Common myeloid progenitor, CD34-positive (primary cell): Measurements from ENCODE around the gene CCBE1.

Experiments
- CTCF ChIA-PET: fragments of 350-600 bp; sonication (Branson Sonifier 250); formaldehyde crosslinking; loops from one replicate; lab custom pipeline; 2021; ENCODE audit warnings: antibody characterized with exemption; lab: Charles Lee
- POLR2A ChIA-PET: fragments of 350-600 bp; sonication (Branson Sonifier 250); formaldehyde crosslinking; loops from one replicate; lab custom pipeline; 2021; ENCODE audit warnings: antibody characterized with exemption; lab: Charles Lee
- DNase-seq, 3 donors: peaks; one replicate each; pipeline versions ENCODE4 v3.0.0 to v3.0.0-alpha.2; 2013
- H3K27ac ChIP-seq, 2 experiments: 1 replicate in 1 of 2; 2 replicates in 1 of 2; pipeline ENCODE4 v1.7.0; 2013; ENCODE audit warnings: inconsistent platforms in 2 of 2, low read length in 2 of 2, mild to moderate bottlenecking in 2 of 2, low read depth in 1 of 2, moderate library complexity in 1 of 2; ENCODE audit not compliant: severe bottlenecking in 2 of 2, insufficient read depth in 1 of 2, poor library complexity in 1 of 2
- H3K27me3 ChIP-seq, 5 experiments: replicated peaks in 2 of 5; 1 replicate in 3 of 5; 2 replicates in 2 of 5; pipeline versions ENCODE4 v1.6.1 to v1.7.0; 2013; ENCODE audit warnings: low read length in 4 of 5, mild to moderate bottlenecking in 2 of 5, moderate library complexity in 2 of 5, inconsistent platforms in 1 of 5; ENCODE audit not compliant: insufficient read depth in 5 of 5, control insufficient read depth in 4 of 5
- H3K36me3 ChIP-seq, 4 experiments: 1 replicate in 2 of 4; 2 replicates in 2 of 4; pipeline versions ENCODE4 v1.6.1 to v1.7.0; 2013; ENCODE audit warnings: low read length in 3 of 4, control low read depth in 1 of 4, mild to moderate bottlenecking in 1 of 4; ENCODE audit not compliant: control insufficient read depth in 4 of 4, insufficient read depth in 4 of 4
- H3K4me1 ChIP-seq, 4 experiments: 1 replicate in 3 of 4; 2 replicates in 1 of 4; pipeline versions ENCODE4 v1.6.1 to v1.7.1; 2013; ENCODE audit warnings: low read length in 3 of 4, mild to moderate bottlenecking in 3 of 4, control low read depth in 1 of 4, inconsistent platforms in 1 of 4, moderate library complexity in 1 of 4; ENCODE audit not compliant: control insufficient read depth in 4 of 4, insufficient read depth in 4 of 4; ENCODE audit errors: control extremely low read depth in 1 of 4
- H3K4me3 ChIP-seq, 7 experiments: 1 replicate in 4 of 7; 2 replicates in 3 of 7; pipeline versions ENCODE4 v1.5.1 to v1.7.0; 2013; ENCODE audit warnings: mild to moderate bottlenecking in 7 of 7, low read length in 6 of 7, moderate library complexity in 6 of 7, inconsistent platforms in 2 of 7, low read depth in 2 of 7, control low read depth in 1 of 7; ENCODE audit not compliant: insufficient read depth in 4 of 7, control insufficient read depth in 1 of 7; ENCODE audit errors: extremely low read depth in 1 of 7
- H3K9me3 ChIP-seq, 5 experiments: 1 replicate in 4 of 5; 2 replicates in 1 of 5; pipeline versions ENCODE4 v1.6.1 to v1.7.1; 2013; ENCODE audit warnings: low read length in 4 of 5, mild to moderate bottlenecking in 2 of 5, inconsistent platforms in 1 of 5, low read depth in 1 of 5, moderate library complexity in 1 of 5; ENCODE audit not compliant: control insufficient read depth in 4 of 5, insufficient read depth in 2 of 5; ENCODE audit errors: control extremely low read depth in 1 of 5
- WGBS: methylation state at CpG from one replicate; pipeline ENCODE4 v1.1.5; 2013; ENCODE audit not compliant: insufficient coverage; 5-methylcytosine and 5-hydroxymethylcytosine counted together

The CCBE1 gene

GRCh38 chr18:59492756-59493421, 204.3 kb downstream of the CCBE1 start:
- Histone ChIP-seq H3K9me3 (no peaks in the 10 kb centered on the region), H3K36me3 (no peaks in the 10 kb centered on the region), H3K4me1 (no peaks in the 10 kb centered on the region), H3K27me3 (peaks cover 0 to 3% (median 0%) of the 10 kb centered on the region in 5 experiments), H3K27ac (no peak overlapping the region), H3K4me3 (no peak overlapping the region)
- POLR2A ChIA-PET: no interaction called here
- no peak for DNase-seq
- WGBS: no CpG with 5 or more reads among the region's 4 CpGs
- CTCF ChIA-PET: no interaction called here

- no peaks in the 10 kb centered on the region for H3K9me3 ChIP-seq
- H3K4me1 ChIP-seq: no peaks in the 10 kb centered on the region
- H3K4me3 ChIP-seq: no peak overlapping the region
- POLR2A ChIA-PET: no interaction called here
- H3K36me3 ChIP-seq: no peaks in the 10 kb centered on the region
- H3K27me3 ChIP-seq: peaks cover 0 to 7% (median 3%) of the 10 kb centered on the region in 5 experiments
- DNase-seq: no peak
- H3K27ac ChIP-seq: no peak overlapping the region
- CTCF ChIA-PET: no interaction called here
- WGBS: 100% methylated on average over 1 of the region's 2 CpGs
These were observed 208.3 kb downstream of the CCBE1 start for GRCh38 chr18:59488899-59489298.

- no peak overlapping the region for H3K4me3 ChIP-seq
- H3K27ac ChIP-seq: no peak overlapping the region
- no peaks in the 10 kb centered on the region for H3K36me3 ChIP-seq
- POLR2A ChIA-PET: no interaction called here
- CTCF ChIA-PET: no interaction called here
- WGBS: 100% methylated on average over 4 of the region's 5 CpGs
- no peak for DNase-seq
- H3K9me3 ChIP-seq: no peaks in the 10 kb centered on the region
- H3K4me1 ChIP-seq: no peaks in the 10 kb centered on the region
- peaks cover 0 to 7% (median 3%) of the 10 kb centered on the region in 5 experiments for H3K27me3 ChIP-seq
These were observed 211.8 kb downstream of the CCBE1 start for GRCh38 chr18:59485382-59485781.

- CTCF ChIA-PET: no interaction called here
- Histone ChIP-seq H3K4me3 (no peak overlapping the region), H3K27ac (no peak overlapping the region), H3K4me1 (no peaks in the 10 kb centered on the region), H3K36me3 (no peaks in the 10 kb centered on the region), H3K9me3 (no peaks in the 10 kb centered on the region), H3K27me3 (peaks cover 0 to 7% (median 3%) of the 10 kb centered on the region in 5 experiments)
- no peak for DNase-seq
- 40% methylated on average over 3 of the region's 8 CpGs for WGBS
- POLR2A ChIA-PET: no interaction called here
These were observed 212.5 kb downstream of the CCBE1 start for GRCh38 chr18:59484561-59485328.

- CTCF ChIA-PET: no interaction called here
- H3K4me3 ChIP-seq: no peak overlapping the region
- H3K27me3 ChIP-seq: peaks cover 0 to 7% (median 3%) of the 10 kb centered on the region in 5 experiments
- no peak overlapping the region for H3K27ac ChIP-seq
- H3K4me1 ChIP-seq: no peaks in the 10 kb centered on the region
- no peaks in the 10 kb centered on the region for H3K36me3 ChIP-seq
- WGBS: no CpG with 5 or more reads among the region's 4 CpGs
- no peak for DNase-seq
- H3K9me3 ChIP-seq: no peaks in the 10 kb centered on the region
- POLR2A ChIA-PET: no interaction called here
These were observed 213.1 kb downstream of the CCBE1 start for GRCh38 chr18:59484131-59484530.

- Histone ChIP-seq H3K4me1 (no peaks in the 10 kb centered on the region), H3K27ac (no peak overlapping the region), H3K36me3 (no peaks in the 10 kb centered on the region), H3K4me3 (no peak overlapping the region), H3K27me3 (peaks cover 0 to 6% (median 2%) of the 10 kb centered on the region in 5 experiments), H3K9me3 (no peaks in the 10 kb centered on the region)
- ChIA-PET CTCF (no interaction called here), POLR2A (no interaction called here)
- no peak for DNase-seq
- no CpG with 5 or more reads among the region's 3 CpGs for WGBS
These were observed 215.8 kb downstream of the CCBE1 start for GRCh38 chr18:59481436-59481835.

- H3K4me1 ChIP-seq: no peaks in the 10 kb centered on the region
- no peak overlapping the region for H3K27ac ChIP-seq
- no peaks in the 10 kb centered on the region for H3K36me3 ChIP-seq
- ChIA-PET POLR2A (no interaction called here), CTCF (interaction anchor here (1.0 kb wide), 1 partner anchor 14 kb away, joined by 3 read pairs; no protein-coding TSS in a partner anchor)
- no peaks in the 10 kb centered on the region for H3K9me3 ChIP-seq
- DNase-seq: no peak
- no peak overlapping the region for H3K4me3 ChIP-seq
- H3K27me3 ChIP-seq: peaks cover 0 to 6% (median 2%) of the 10 kb centered on the region in 5 experiments
- no CpG with 5 or more reads among the region's 2 CpGs for WGBS
These were observed 217.4 kb downstream of the CCBE1 start for GRCh38 chr18:59479776-59480175.
